ELF-1 (cell line): Measurements from ENCODE around the gene TRAPPC2.
"Not testable (repeated sequence)": the region's sequence is repeated elsewhere in the genome, so short reads cannot be mapped to it uniquely, and the experiment has no call there.

ENCODE experiments used
- DNase-seq: peaks from one replicate; pipeline ENCODE4 v3.0.0-alpha.2; 2016; ENCODE audit warnings: low read depth, low spot score

Gene TRAPPC2

DNA sequence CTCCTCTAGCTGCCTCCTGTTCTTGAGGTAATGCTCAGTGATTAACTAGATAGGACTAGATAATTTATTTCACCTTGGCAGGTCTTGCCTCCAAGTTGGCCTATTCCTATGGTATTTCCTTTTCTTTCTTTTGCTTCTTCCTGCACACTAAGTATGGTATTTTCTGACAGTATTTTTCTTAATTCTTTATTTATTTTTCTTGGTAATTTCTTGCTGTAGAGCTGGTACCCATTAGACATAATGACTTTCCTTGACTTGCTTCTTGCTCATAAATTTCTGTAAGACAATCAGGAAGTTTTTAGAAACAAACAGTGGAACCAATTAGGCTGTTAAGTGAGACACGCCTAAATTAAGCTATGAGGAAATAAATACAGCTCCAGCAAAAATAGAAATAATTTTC is 36.0 kb downstream of the TRAPPC2 start:
- DNase-seq, result no peak

GRCh38 chrX:13697976-13698375 is 36.4 kb downstream of the TRAPPC2 start:
- DNase-seq, result no peak

DNA sequence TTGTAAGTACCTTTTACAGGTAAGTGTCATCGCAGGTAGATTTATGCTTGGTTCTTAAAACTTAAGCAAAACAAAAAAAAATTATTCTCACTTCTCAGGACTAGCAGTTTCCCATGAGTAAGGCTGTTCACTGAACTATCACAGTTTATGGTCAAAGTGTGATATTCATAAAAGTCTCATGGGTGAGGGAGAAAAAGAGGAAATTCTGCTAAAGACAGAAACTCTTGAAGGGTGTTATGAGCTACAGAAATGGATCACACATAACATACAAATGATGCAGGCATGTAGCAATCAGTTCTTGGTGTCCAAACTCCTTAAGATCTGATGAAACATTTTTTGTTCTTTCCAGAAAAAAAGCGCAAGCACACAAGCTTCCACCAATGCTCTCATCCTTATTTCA is 37.0 kb downstream of the TRAPPC2 start:
- DNase-seq, result no peak

DNA sequence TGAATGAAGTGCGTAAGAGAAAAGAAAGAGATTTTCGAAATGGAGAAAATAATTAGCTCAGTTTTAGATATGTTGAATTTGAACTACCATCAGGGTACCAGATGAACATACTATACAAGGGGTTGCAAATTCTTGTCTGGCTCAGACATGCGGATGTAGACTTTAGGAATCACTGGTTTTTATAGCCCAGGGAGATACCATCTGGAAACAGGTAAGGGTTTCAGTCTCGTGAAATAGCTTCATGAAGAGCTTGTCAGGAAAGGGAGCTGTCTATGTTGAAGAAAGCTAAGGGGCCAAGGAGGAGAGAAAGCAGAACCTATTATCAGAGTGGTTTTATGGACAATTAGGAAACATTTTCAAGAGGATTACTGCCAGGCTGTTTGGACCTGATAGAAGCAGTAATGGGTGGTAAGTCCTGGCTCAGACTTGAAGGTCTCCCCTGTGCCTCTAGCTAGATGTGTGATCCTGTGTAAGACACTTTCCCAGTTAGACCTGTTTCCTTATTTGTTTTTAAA is 38.8 kb downstream of the TRAPPC2 start:
- no peak for DNase-seq

DNA sequence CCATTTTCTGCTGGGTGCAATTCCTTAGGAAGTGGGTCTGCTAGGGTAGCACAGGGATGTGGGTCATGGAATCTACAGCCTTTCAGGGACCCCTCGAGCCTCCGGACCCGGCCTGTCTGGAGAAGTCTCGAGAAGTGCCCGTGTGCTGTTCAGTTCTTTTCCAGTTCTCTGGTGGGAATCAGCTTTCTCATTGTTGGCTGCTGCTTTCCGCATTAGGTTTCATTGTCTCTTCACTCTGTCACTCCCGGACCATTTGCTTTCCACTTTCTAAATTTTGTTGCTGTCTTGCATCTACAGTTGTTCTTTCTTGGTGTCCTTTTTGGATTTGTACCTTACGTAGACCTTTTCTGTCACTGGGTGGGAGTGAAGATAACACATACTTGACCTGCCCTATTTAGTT is 39.4 kb downstream of the TRAPPC2 start:
- DNase-seq, result no peak

GRCh38 chrX:13694359-13694758 is 40.1 kb downstream of the TRAPPC2 start:
- no peak for DNase-seq

DNA sequence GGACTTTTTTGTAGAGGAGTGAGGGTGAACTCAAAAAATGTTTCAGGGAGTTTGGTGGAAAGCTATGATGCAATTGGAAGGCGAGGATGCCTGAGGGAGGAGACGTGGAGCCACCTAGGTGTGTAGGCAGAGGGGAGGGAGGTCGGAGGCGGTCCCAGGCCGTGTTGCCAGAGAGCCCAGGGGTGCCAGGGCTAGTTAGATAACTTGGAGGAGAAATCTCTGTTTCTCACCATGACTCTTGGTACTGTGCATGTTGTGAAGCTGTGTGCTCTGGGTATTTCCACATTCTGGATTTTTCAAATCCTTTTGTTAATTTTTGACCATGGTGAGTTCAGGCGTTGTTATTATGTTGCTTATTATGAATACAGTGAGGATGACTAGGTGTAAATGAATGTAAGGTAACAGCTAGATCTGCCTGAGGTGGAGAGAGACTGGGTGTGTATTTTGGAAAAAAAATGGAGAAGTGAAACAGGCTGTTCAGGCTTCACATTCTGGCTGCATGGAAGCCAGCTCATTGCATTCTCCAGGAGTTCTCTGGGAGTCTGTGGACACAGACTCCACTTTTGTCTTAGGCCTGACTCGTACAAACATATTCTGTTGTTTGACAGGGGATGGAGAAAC is 41.0 kb downstream of the TRAPPC2 start:
- DNase-seq, result peak; percentile 30

GRCh38 chrX:13692771-13693231 is 41.6 kb downstream of the TRAPPC2 start:
- no peak for DNase-seq

GRCh38 chrX:13691841-13692371 is 42.5 kb downstream of the TRAPPC2 start:
- DNase-seq, result no peak

DNA sequence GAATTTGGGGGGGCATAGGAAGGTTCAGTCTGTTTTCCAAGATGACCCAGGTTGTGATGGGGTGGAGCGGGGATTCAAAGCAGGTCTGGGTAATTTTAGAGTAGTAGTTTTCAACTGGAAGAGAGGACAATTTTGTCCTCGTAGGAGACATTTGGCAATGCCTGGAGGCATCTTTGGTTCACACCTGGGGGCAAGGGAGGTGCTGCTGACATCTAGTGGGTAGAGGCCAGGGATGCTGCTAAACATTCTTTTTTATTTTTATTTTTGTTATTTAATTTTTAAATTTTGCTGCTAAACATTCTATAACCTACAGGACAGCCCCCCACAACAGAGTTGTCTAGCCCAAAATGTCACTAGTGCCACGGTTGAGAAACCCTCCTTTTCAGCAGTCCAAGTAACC is 43.6 kb downstream of the TRAPPC2 start:
- peak; percentile 31 for DNase-seq

DNA sequence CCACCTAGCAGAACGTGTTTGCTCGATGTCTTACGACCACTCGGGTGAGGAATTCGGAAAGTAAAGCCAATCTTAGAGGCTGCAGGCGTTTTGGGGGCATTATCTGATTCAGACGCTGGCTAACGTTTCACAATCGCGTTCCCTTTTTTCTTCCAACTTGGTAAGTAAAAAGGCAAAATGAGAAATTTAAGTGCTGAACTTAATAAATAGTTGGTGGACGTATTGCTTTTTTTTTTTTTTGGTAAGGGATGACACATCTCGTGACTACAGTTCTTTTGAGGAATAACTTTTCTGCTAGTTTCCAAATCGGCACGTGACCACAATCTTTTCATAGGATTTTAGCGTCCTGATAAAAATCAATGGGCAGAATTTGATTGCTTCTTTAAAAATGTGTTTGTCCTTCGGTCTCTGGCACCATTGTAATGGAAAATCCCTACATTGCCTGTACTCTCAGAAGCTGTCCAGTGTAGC is 44.6 kb downstream of the TRAPPC2 start:
- DNase-seq, result no peak

DNA sequence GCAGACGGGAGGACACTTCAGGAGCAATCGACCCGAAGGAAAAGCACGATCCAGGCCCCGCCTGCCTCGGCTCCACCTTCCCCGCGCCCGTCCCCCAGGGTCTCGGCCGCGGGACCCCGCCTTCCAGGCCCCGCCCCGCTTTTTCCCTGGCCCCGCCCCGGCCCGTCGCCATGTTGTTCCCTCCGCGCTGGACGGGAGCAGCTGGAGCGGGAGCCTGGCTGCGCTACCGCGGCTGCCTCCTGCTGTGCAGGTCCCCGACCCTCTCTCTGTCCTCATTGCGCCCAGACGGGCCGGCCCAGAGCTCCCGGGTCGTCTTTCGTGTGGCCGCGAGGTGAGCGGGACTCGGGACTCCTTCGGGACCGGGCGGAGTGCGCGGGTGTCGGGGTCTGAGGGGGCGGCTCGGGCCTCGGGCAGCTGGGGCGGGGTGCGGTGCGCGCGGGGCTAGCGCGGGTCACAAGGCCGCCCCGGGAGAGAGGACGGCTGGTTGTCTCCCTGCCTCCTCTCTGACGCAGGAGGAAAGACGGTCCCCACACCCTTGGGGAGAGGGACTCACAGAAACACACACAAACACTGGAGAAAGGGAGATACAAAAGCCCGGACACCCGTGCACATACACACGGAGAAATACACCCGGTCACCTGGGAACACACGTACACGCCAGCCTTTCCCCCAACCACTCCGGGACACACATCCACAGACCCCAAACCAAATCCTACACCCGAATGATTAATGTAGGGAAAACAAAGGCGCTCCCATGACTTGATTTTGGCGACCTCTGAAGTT is 45.3 kb downstream of the TRAPPC2 start, which contains the start of gene RAB9A:
RAB9A (plus strand) TSS at position 171 of the 783 bp plus-strand sequence. CDS start 19,619 bp downstream, outside the sequence.
- peak; percentile 83 for DNase-seq

DNA sequence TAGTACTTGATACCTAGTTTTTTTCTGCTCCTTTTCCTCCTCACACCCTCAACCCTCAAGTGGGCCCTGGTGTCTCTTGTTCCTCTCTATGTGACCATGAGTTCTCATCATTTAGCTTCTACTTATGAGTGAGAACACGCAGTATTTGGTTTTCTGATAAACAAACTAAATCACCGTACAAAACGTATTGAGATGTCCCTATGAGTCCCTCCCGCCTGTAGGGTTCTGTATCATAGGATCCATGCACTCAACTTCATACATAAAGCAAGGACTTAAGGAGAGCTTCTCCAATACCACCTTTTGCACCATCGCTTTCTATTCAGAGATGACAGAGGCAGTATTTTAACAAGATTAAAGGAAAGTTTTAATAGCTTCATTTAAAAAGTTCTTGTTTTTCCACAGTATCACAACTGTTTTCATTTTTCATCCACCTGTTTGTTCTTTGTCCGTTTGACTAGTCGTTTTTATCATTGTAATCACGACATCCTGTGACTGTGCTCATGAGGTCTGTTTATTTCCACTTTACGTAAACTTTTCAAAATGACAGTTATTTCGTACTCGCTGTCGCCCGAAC is 45.9 kb downstream of the TRAPPC2 start:
- DNase-seq, result no peak

DNA sequence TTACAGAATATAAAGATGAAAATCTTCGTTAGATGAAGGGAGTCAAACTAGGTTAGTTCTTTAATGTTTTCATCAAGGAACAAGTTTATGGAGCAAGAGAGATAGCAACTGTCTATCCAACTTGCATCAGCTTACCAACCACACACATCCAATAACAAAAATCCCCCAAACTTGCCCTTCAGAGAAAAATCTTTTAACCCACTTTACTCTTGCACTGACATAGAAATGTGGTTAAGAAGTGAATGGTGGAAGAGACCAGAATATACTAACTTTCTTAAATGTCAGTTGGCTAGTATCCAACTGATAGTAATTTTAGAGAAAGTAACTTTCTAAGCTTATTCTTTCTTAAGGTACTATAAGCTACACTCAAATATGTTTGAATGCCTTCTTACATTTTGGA is 47.2 kb downstream of the TRAPPC2 start:
- DNase-seq, result no peak

DNA sequence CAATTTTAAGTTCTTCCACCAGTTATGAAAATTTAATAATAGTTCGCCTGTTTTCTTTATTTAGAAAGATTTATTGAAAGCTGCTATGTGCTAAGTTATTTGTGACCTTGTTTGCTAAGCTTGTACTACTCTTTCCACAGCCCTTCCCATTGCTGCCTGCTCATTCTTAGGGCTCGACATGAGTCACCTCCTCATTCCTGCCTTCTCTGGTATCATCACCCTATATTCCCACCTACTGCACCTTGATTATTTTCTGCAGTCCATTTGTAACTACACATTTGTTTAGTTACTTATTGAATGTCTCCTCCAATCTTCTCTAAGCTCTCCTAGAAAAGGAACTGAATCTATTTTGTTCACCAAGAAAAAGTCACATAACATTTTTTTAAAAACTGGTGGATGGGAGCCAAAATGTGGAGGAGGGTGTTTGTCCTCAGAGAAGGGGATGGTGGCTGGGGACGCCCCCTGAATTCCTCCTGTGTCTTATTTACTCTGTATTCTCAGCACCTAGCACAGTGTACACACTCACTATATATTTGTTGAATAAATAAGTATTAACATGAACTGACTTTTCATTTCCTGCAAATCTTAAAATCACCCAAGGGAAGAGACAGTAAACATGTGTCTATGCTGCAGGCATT is 49.2 kb downstream of the TRAPPC2 start:
- DNase-seq, result no peak

- DNase-seq, result no peak
These were observed 50.1 kb downstream of the TRAPPC2 start for GRCh38 chrX:13684361-13684760.

GRCh38 chrX:13681595-13681994 is 52.8 kb downstream of the TRAPPC2 start:
- DNase-seq, result no peak

DNA sequence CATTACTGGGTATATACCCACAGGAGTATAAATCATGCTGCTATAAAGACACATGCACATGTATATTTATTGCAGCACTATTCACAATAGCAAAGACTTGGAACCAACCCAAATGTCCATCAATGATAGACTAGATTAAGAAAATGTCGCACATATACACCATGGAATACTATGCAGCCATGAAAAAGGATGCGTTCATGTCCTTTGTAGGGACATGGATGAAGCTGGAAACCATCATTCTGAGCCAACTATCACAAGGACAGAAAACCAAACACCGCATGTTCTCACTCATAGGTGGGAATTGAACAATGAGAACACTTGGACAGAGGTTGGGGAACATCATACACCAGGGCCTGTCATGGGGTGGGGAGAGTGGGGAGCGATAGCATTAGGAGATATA is 54.7 kb downstream of the TRAPPC2 start:
- DNase-seq, result not testable (repeated sequence)

GRCh38 chrX:13676885-13677284 is 57.5 kb downstream of the TRAPPC2 start:
- no peak for DNase-seq

DNA sequence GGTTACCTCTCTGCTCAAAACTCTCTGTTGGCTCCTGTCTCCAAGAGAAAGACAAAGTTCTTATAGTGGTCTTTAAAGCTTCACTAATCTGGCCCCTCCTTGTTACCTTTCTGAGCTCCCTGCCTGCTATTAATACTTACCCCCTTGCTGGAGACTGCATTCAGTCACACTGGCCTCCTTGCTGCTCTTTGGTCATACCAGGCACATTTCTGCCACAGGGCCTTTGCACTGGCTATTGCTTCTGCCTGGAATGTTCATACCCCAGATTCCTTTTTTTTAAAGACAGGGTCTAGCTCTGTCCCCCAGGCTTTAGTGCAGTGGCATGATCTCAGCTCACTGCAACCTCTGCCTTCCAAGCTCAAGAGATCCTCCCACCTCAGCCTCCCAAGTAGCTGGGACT is 61.4 kb downstream of the TRAPPC2 start:
- DNase-seq, result no peak

- no peak for DNase-seq
These were observed 64.2 kb downstream of the TRAPPC2 start for GRCh38 chrX:13670197-13670596.

DNA sequence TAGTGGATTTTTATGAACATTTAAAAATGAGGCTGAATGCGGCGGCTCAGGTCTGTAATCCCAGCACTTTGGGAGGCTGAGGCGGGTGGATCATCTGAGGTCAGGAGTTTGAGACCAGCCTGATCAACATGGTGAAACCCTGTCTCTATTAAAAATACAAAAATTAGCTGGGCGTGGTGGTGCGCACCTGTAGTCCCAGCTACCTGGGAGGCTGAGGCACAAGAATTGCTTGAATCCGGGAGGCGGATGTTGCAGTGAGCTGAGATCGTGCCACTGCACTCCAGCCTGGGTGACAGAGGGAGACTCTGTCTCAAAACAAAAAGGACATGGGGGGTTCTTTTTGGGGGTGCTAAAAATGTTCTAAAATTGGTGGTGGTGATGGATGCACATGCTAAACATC is 64.7 kb downstream of the TRAPPC2 start:
- DNase-seq, result not testable (repeated sequence)
